IMR-90 (cell line): ENCODE data around the gene GAL3ST1. TPM values are rescaled to one million over a fixed set of nuclear protein-coding genes. Genes with fewer than 3 reads are reported as not detected.

Experiments used
- ATAC-seq: fragments of 200-7000 bp; cut with Tn5 transposase; 2 replicates; pipeline ENCODE4 v1.9.1; 2020; ENCODE audit warnings: low read depth, mild to moderate bottlenecking, moderate library complexity
- BruUV-seq: library from RNA; stranded (reverse); fragments of 400-500 nt; replicated peaks from 2 replicates; lab custom pipeline; 2021; lab: Mats Ljungman, UMichigan
- CTCF ChIA-PET: fragments of 300-600 bp; formaldehyde crosslinking; extraction: SDS; loops from one replicate; lab custom pipeline; 2021; ENCODE audit warnings: antibody characterized with exemption; lab: Yijun Ruan, JAX
- POLR2A ChIA-PET: fragments of 300-600 bp; sonication (Branson Sonifier 250); formaldehyde crosslinking; loops from one replicate; lab custom pipeline; 2022; ENCODE audit warnings: antibody characterized with exemption; ENCODE audit not compliant: unreplicated experiment; lab: Charles Lee
- DNase-seq: peaks from one replicate; pipeline ENCODE4 v3.0.0; 2013
- H2AFZ ChIP-seq: replicated peaks from 2 replicates; pipeline ENCODE3; 2013; ENCODE audit warnings: low read length, mild to moderate bottlenecking; ENCODE audit not compliant: poor library complexity
- H2AK5ac ChIP-seq: 2 replicates; pipeline ENCODE4 v1.6.1; 2013; ENCODE audit warnings: low read depth, low read length, inconsistent platforms
- H2AK9ac ChIP-seq: replicated peaks from 2 replicates; pipeline ENCODE3; 2013; ENCODE audit warnings: mild to moderate bottlenecking, low read depth, low read length, moderate library complexity; ENCODE audit not compliant: poor library complexity
- H2BK120ac ChIP-seq: 2 replicates; pipeline ENCODE4 v1.6.1; 2013; ENCODE audit warnings: low read depth, low read length, inconsistent platforms
- H2BK15ac ChIP-seq: 3 replicates; pipeline ENCODE4 v1.6.1; 2013; ENCODE audit warnings: low read depth, low read length, inconsistent platforms
- H2BK20ac ChIP-seq: 2 replicates; pipeline ENCODE4 v1.6.1; 2013; ENCODE audit warnings: low read depth, mild to moderate bottlenecking, inconsistent platforms, low read length, moderate library complexity
- H2BK5ac ChIP-seq: 2 replicates; pipeline ENCODE4 v1.6.1; 2013; ENCODE audit warnings: mild to moderate bottlenecking, low read depth, low read length, inconsistent platforms; ENCODE audit not compliant: poor library complexity, severe bottlenecking
- H3K14ac ChIP-seq: replicated peaks from 2 replicates; pipeline ENCODE4 v1.6.1; 2013; ENCODE audit warnings: low read depth, low read length, inconsistent platforms
- H3K18ac ChIP-seq: 2 replicates; pipeline ENCODE4 v1.6.1; 2013; ENCODE audit warnings: low read depth, low read length, control low read depth
- H3K23ac ChIP-seq: 2 replicates; pipeline ENCODE4 v1.6.1; 2013; ENCODE audit warnings: low read depth, low read length, inconsistent platforms
- H3K27ac ChIP-seq: 2 replicates; pipeline ENCODE4 v1.5.1; 2013; ENCODE audit warnings: mild to moderate bottlenecking, control low read depth, low read length; ENCODE audit not compliant: insufficient read depth
- H3K27me3 ChIP-seq: 2 replicates; pipeline ENCODE4 v1.6.1; 2013; ENCODE audit warnings: low read length; ENCODE audit not compliant: control insufficient read depth, insufficient read depth
- H3K36me3 ChIP-seq: 2 replicates; pipeline ENCODE4 v1.6.1; 2013; ENCODE audit warnings: low read length, mixed read lengths; ENCODE audit not compliant: control insufficient read depth, insufficient read depth
- H3K4ac ChIP-seq: 2 replicates; pipeline ENCODE4 v1.6.1; 2013; ENCODE audit warnings: low read depth, low read length, inconsistent platforms
- H3K4me1 ChIP-seq: 2 replicates; pipeline ENCODE4 v1.6.1; 2013; ENCODE audit warnings: low read length, mixed read lengths; ENCODE audit not compliant: control insufficient read depth, insufficient read depth
- H3K4me2 ChIP-seq: 2 replicates; pipeline ENCODE4 v1.6.1; 2013; ENCODE audit warnings: low read depth, mild to moderate bottlenecking, control low read depth, low read length, moderate library complexity
- H3K4me3 ChIP-seq: 2 replicates; pipeline ENCODE4 v1.5.1; 2013; ENCODE audit warnings: low read depth, mild to moderate bottlenecking, control low read depth, low read length, moderate library complexity; ENCODE audit not compliant: insufficient read depth
- H3K56ac ChIP-seq: 2 replicates; pipeline ENCODE4 v1.6.1; 2013; ENCODE audit warnings: low read length, inconsistent platforms; ENCODE audit not compliant: insufficient read depth; ENCODE audit errors: extremely low read depth
- H3K79me1 ChIP-seq, 2 experiments: 2 replicates each; pipeline ENCODE4 v1.6.1; 2013; ENCODE audit warnings: low read length in 2 of 2, inconsistent platforms in 1 of 2, low read depth in 1 of 2
- H3K9ac ChIP-seq: 2 replicates; pipeline ENCODE4 v1.6.1; 2013; ENCODE audit warnings: low read depth, low read length, control low read depth
- H3K9me1 ChIP-seq: 2 replicates; pipeline ENCODE4 v1.6.1; 2013; ENCODE audit warnings: low read length, inconsistent platforms; ENCODE audit not compliant: insufficient read depth
- H3K9me3 ChIP-seq: 2 replicates; pipeline ENCODE4 v1.6.1; 2013; ENCODE audit warnings: low read length; ENCODE audit not compliant: control insufficient read depth, insufficient read depth
- H4K20me1 ChIP-seq: 2 replicates; pipeline ENCODE4 v1.6.1; 2013; ENCODE audit warnings: low read length, inconsistent platforms; ENCODE audit not compliant: insufficient read depth
- H4K5ac ChIP-seq: 2 replicates; pipeline ENCODE4 v1.6.1; 2013; ENCODE audit warnings: mild to moderate bottlenecking, low read depth, low read length, control low read depth
- H4K8ac ChIP-seq, 2 experiments: 2 replicates each; pipeline ENCODE4 v1.6.1; 2013; ENCODE audit warnings: low read depth in 2 of 2, low read length in 2 of 2, control low read depth in 1 of 2, inconsistent platforms in 1 of 2
- H4K91ac ChIP-seq: 2 replicates; pipeline ENCODE4 v1.6.1; 2013; ENCODE audit warnings: low read depth, low read length, inconsistent platforms; ENCODE audit not compliant: insufficient read depth
- BHLHE40 ChIP-seq: fragments of 150-350 bp; IDR thresholded peaks from 2 replicates; pipeline ENCODE4 v1.6.1; 2016; ENCODE audit warnings: mild to moderate bottlenecking, low read depth, low read length
- CEBPB ChIP-seq: IDR thresholded peaks from 2 replicates; pipeline ENCODE4 v1.6.1; 2012; ENCODE audit warnings: low read depth, low read length, improper control_type of control experiment
- ELK1 ChIP-seq: fragments of 150-350 bp; IDR thresholded peaks from 2 replicates; pipeline ENCODE4 v1.6.1; 2016; ENCODE audit warnings: low read depth, mild to moderate bottlenecking, low read length, moderate library complexity, borderline replicate concordance
- MAZ ChIP-seq: IDR thresholded peaks from 2 replicates; pipeline ENCODE4 v1.6.1; 2012; ENCODE audit warnings: low read depth, mild to moderate bottlenecking, low read length, improper control_type of control experiment, moderate library complexity, borderline replicate concordance
- NFE2L2 ChIP-seq: fragments of 150-350 bp; IDR thresholded peaks from 2 replicates; pipeline ENCODE4 v1.6.1; 2016; ENCODE audit warnings: low read depth, mild to moderate bottlenecking, low read length
- RAD21 ChIP-seq: IDR thresholded peaks from 2 replicates; pipeline ENCODE4 v1.6.1; 2012; ENCODE audit warnings: low read length, improper control_type of control experiment
- SMC3 ChIP-seq: fragments of 150-350 bp; IDR thresholded peaks from 2 replicates; pipeline ENCODE4 v1.6.1; 2016; ENCODE audit warnings: low read depth, mild to moderate bottlenecking, antibody characterized with exemption, low read length, moderate library complexity
- WGBS, 2 experiments: methylation state at CpG; one replicate each; pipeline versions ENCODE4 v1.1.5 to v1.1.7; 2013; ENCODE audit warnings: missing lambda C conversion rate in 2 of 2; ENCODE audit not compliant: insufficient read length in 1 of 2; ENCODE audit errors: extremely low coverage in 2 of 2; 5-methylcytosine and 5-hydroxymethylcytosine counted together
- dilution Hi-C: fragments of 300-500 bp; cut with HindIII; formaldehyde crosslinking; loops from one replicate; pipeline ENCODE4 v1.14.3; 2018; ENCODE audit warnings: low sequenced_read_pairs; ENCODE audit not compliant: unreplicated experiment
- in situ Hi-C: fragments of 300-500 bp; cut with MboI; formaldehyde crosslinking; loops from 3 replicates; pipeline ENCODE4 v1.14.3; 2019; ENCODE audit warnings: low sequenced_read_pairs, inconsistent platforms, mixed read lengths
- intact Hi-C: fragments of 100-400 bp; cut with micrococcal nuclease; formaldehyde crosslinking; loops from 2 replicates; pipeline ENCODE4 v1.10.0; 2022
- polyA plus RNA-seq, 3 experiments: library from polyadenylated mRNA; depleted of rRNA; stranded (reverse); fragments of >200 nt; gene quantifications; 2 replicates each; pipeline ENCODE4 v1.2.3, GENCODE V29; 2012; ENCODE audit warnings: low replicate concordance in 1 of 3
- total RNA-seq: library from RNA; depleted of rRNA; stranded (reverse); fragments of >200 nt; gene quantifications from 2 replicates; pipeline ENCODE4 v1.2.3, GENCODE V29; 2012
- TF ChIP-seq, protein P1 (sequence below): fragments of 150-350 bp; IDR thresholded peaks from 2 replicates; pipeline ENCODE4 v1.6.1; 2017; ENCODE audit warnings: mild to moderate bottlenecking, antibody characterized with exemption, low read length, low read depth

The GAL3ST1 gene
- total and polyA plus RNA-seq, 2 of the 4 experiments (the other 2 are of a cell fraction) = not detected

DNA sequence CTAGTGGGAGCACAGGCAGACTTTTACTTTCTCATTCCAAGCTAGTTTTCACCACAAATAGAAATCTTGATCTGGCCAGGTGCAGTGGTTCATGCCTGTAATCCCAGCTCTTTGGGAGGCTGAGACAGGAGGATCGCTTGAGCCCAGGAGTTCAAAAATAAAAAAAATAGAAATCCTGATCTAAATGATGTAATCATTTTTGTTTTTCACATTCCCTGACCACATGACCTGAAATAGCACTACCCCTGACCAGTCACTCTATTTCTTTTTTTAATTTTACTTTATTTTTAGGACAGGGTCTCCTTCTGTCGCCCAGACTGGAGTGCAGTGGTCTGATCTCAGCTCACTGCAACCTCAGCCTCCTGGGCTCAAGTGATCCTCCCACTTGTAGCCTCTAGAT, 30.3 kb upstream of the GAL3ST1 start:
- no peaks in the 10 kb centered on the region; the same call in 1 of the 2 replicates for H3K27me3 ChIP-seq
- no peak overlapping the region for H2AK9ac ChIP-seq
- H4K91ac ChIP-seq = no peak overlapping the region
- H3K79me1 ChIP-seq = no peaks in the 10 kb centered on the region; a peak in 1 of 4 replicates
- no peak overlapping the region for H3K56ac ChIP-seq
- peaks cover 7% of the 10 kb centered on the region for H3K9me1 ChIP-seq
- BruUV-seq = no TSS peak
- H3K4me2 ChIP-seq = no peak overlapping the region
- no peak overlapping the region for H2AFZ ChIP-seq
- in situ Hi-C loops = no loop called here
- intact Hi-C loops = no loop called here
- H2BK5ac ChIP-seq = no peak overlapping the region
- no peak for ATAC-seq
- no peak for DNase-seq
- no peak overlapping the region for H3K27ac ChIP-seq
- no peak overlapping the region for H4K8ac ChIP-seq
- H4K20me1 ChIP-seq = no peaks in the 10 kb centered on the region
- H3K36me3 ChIP-seq = no peaks in the 10 kb centered on the region
- no peak overlapping the region for H2BK15ac ChIP-seq
- no peak overlapping the region for H3K14ac ChIP-seq
- CTCF ChIA-PET = interaction anchor here (0.6 kb wide), 1 partner anchor 289 kb away, joined by 3 read pairs; no protein-coding TSS in a partner anchor
- no peak overlapping the region for H4K5ac ChIP-seq
- dilution Hi-C loops = no loop called here
- 100% methylated on average over 1 of the region's 2 CpGs; no CpG with 5 or more reads in 1 of the 2 experiments for WGBS, 2 experiments
- H3K4me3 ChIP-seq = no peak overlapping the region
- H3K23ac ChIP-seq = no peak overlapping the region
- TF ChIP-seq RAD21 = no peak
- TF ChIP-seq, protein P1, sequence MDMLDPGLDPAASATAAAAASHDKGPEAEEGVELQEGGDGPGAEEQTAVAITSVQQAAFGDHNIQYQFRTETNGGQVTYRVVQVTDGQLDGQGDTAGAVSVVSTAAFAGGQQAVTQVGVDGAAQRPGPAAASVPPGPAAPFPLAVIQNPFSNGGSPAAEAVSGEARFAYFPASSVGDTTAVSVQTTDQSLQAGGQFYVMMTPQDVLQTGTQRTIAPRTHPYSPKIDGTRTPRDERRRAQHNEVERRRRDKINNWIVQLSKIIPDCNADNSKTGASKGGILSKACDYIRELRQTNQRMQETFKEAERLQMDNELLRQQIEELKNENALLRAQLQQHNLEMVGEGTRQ = no peak
- no peak for TF ChIP-seq BHLHE40
- TF ChIP-seq MAZ = no peak
- TF ChIP-seq SMC3 = no peak
- no peak for TF ChIP-seq CEBPB
- TF ChIP-seq ELK1 = no peak
- TF ChIP-seq NFE2L2 = no peak
- H3K9ac ChIP-seq = no peak overlapping the region
- no peak overlapping the region for H2BK120ac ChIP-seq
- no peaks in the 10 kb centered on the region for H3K9me3 ChIP-seq
- no peak overlapping the region for H3K18ac ChIP-seq
- H3K4me1 ChIP-seq = peaks cover 12% of the 10 kb centered on the region
- POLR2A ChIA-PET = no interaction called here
- H2BK20ac ChIP-seq = no peak overlapping the region
- no peak overlapping the region for H3K4ac ChIP-seq
- H2AK5ac ChIP-seq = no peak overlapping the region
